HUES64 (cell line): ENCODE data around the gene EPB41L1.

ENCODE experiments used
- H3K27ac ChIP-seq: 2 replicates; pipeline ENCODE4 v1.7.0; 2013; ENCODE audit warnings: low read depth, low read length, inconsistent platforms
- H3K27me3 ChIP-seq: 2 replicates; pipeline ENCODE4 v1.6.1; 2013; ENCODE audit warnings: mild to moderate bottlenecking, low read length; ENCODE audit not compliant: insufficient read depth
- H3K36me3 ChIP-seq: 2 replicates; pipeline ENCODE4 v1.6.1; 2013; ENCODE audit warnings: mild to moderate bottlenecking, low read length; ENCODE audit not compliant: insufficient read depth
- H3K4me1 ChIP-seq: 2 replicates; pipeline ENCODE4 v1.6.1; 2013; ENCODE audit warnings: mild to moderate bottlenecking, low read length, moderate library complexity; ENCODE audit not compliant: insufficient read depth
- H3K4me3 ChIP-seq: 2 replicates; pipeline ENCODE4 v1.5.1; 2013; ENCODE audit warnings: mild to moderate bottlenecking, low read length, moderate library complexity
- H3K9ac ChIP-seq: 2 replicates; pipeline ENCODE4 v1.6.1; 2013; ENCODE audit warnings: mild to moderate bottlenecking, low read depth, low read length
- H3K9me3 ChIP-seq: 2 replicates; pipeline ENCODE4 v1.6.1; 2013; ENCODE audit warnings: low read depth, low read length; ENCODE audit not compliant: insufficient read depth
- WGBS: fragments of 150-250, 120-280 bp; methylation state at CpG from one replicate; pipeline ENCODE4 v1.1.7; 2013; ENCODE audit warnings: missing lambda C conversion rate; 5-methylcytosine and 5-hydroxymethylcytosine counted together

The EPB41L1 gene

GRCh38 chr20:36145877-36146707 is 8.4 kb upstream of the EPB41L1 start:
- Histone ChIP-seq H3K4me3 (no peak overlapping the region), H3K9ac (peak overlapping the region; percentile 8; the same call in 1 of the 2 replicates)

GRCh38 chr20:36147690-36148089 is 6.8 kb upstream of the EPB41L1 start:
- 84% methylated on average over 3 of the region's 3 CpGs for WGBS
- no peak overlapping the region for H3K9ac ChIP-seq
- H3K27me3 ChIP-seq: no peaks in the 10 kb centered on the region
- H3K4me3 ChIP-seq: no peak overlapping the region
- no peak overlapping the region for H3K27ac ChIP-seq
- no peaks in the 10 kb centered on the region for H3K36me3 ChIP-seq
- no peaks in the 10 kb centered on the region for H3K9me3 ChIP-seq
- H3K4me1 ChIP-seq: no peaks in the 10 kb centered on the region

More at GRCh38 chr20:36145877-36146707, 8.4 kb upstream of the EPB41L1 start:
- Histone ChIP-seq H3K27ac (no peak overlapping the region), H3K4me1 (no peaks in the 10 kb centered on the region), H3K27me3 (no peaks in the 10 kb centered on the region), H3K9me3 (no peaks in the 10 kb centered on the region), H3K36me3 (no peaks in the 10 kb centered on the region)
- 84% methylated on average over 12 of the region's 12 CpGs for WGBS

- Histone ChIP-seq H3K27me3 (no peaks in the 10 kb centered on the region), H3K9ac (no peak overlapping the region), H3K27ac (no peak overlapping the region), H3K4me3 (no peak overlapping the region), H3K9me3 (no peaks in the 10 kb centered on the region), H3K36me3 (no peaks in the 10 kb centered on the region), H3K4me1 (no peaks in the 10 kb centered on the region)
- 88% methylated on average over 2 of the region's 2 CpGs for WGBS
Measured at GRCh38 chr20:36148439-36148838, 6.1 kb upstream of the EPB41L1 start.

- H3K4me1 ChIP-seq: peaks cover 4% of the 10 kb centered on the region; the same call in 1 of the 2 replicates
- no peaks in the 10 kb centered on the region for H3K27me3 ChIP-seq
- H3K9ac ChIP-seq: no peak overlapping the region
- no peak overlapping the region for H3K4me3 ChIP-seq
- H3K9me3 ChIP-seq: no peaks in the 10 kb centered on the region
- no peaks in the 10 kb centered on the region for H3K36me3 ChIP-seq
- H3K27ac ChIP-seq: no peak overlapping the region
- WGBS: 90% methylated on average over 3 of the region's 3 CpGs
Measured at GRCh38 chr20:36149012-36149411, 5.5 kb upstream of the EPB41L1 start.

- Histone ChIP-seq H3K4me3 (no peak overlapping the region), H3K36me3 (no peaks in the 10 kb centered on the region), H3K27me3 (no peaks in the 10 kb centered on the region), H3K9ac (no peak overlapping the region), H3K4me1 (peaks cover 6% of the 10 kb centered on the region; the same call in 1 of the 2 replicates), H3K27ac (no peak overlapping the region), H3K9me3 (no peaks in the 10 kb centered on the region)
- WGBS: 71% methylated on average over 3 of the region's 3 CpGs
Measured at GRCh38 chr20:36149469-36149868, 5.1 kb upstream of the EPB41L1 start.

GRCh38 chr20:36150489-36150846 is 4.1 kb upstream of the EPB41L1 start:
- no peak overlapping the region for H3K9ac ChIP-seq
- peaks cover 6% of the 10 kb centered on the region; the same call in 1 of the 2 replicates for H3K4me1 ChIP-seq
- no peaks in the 10 kb centered on the region for H3K27me3 ChIP-seq
- H3K4me3 ChIP-seq: no peak overlapping the region
- no peak overlapping the region for H3K27ac ChIP-seq
- H3K9me3 ChIP-seq: no peaks in the 10 kb centered on the region
- H3K36me3 ChIP-seq: no peaks in the 10 kb centered on the region
- WGBS: 92% methylated on average over 3 of the region's 3 CpGs

GRCh38 chr20:36150847-36151539 is 3.5 kb upstream of the EPB41L1 start:
- WGBS: 80% methylated on average over 4 of the region's 4 CpGs
- Histone ChIP-seq H3K27me3 (no peaks in the 10 kb centered on the region), H3K27ac (no peak overlapping the region), H3K9ac (no peak overlapping the region), H3K9me3 (no peaks in the 10 kb centered on the region), H3K4me1 (peaks cover 6% of the 10 kb centered on the region; the same call in 1 of the 2 replicates), H3K36me3 (no peaks in the 10 kb centered on the region), H3K4me3 (no peak overlapping the region)

- 60% methylated on average over 4 of the region's 4 CpGs for WGBS
- Histone ChIP-seq H3K36me3 (no peaks in the 10 kb centered on the region), H3K9me3 (no peaks in the 10 kb centered on the region), H3K27ac (no peak overlapping the region), H3K27me3 (no peaks in the 10 kb centered on the region), H3K4me3 (no peak overlapping the region), H3K9ac (no peak overlapping the region), H3K4me1 (peaks cover 6% of the 10 kb centered on the region; the same call in 1 of the 2 replicates)
Measured at GRCh38 chr20:36152261-36152660, 2.3 kb upstream of the EPB41L1 start.

- Histone ChIP-seq H3K36me3 (no peaks in the 10 kb centered on the region), H3K4me3 (no peak overlapping the region), H3K9ac (no peak overlapping the region), H3K27ac (no peak overlapping the region), H3K9me3 (no peaks in the 10 kb centered on the region), H3K4me1 (peaks cover 6% of the 10 kb centered on the region; the same call in 1 of the 2 replicates), H3K27me3 (no peaks in the 10 kb centered on the region)
- WGBS: 91% methylated on average over 4 of the region's 4 CpGs
Measured at GRCh38 chr20:36153204-36153603, 1.3 kb upstream of the EPB41L1 start.

GRCh38 chr20:36153736-36154699 is 522 bp upstream of the EPB41L1 start:
- H3K36me3 ChIP-seq: no peaks in the 10 kb centered on the region
- H3K4me1 ChIP-seq: peaks cover 6% of the 10 kb centered on the region; the same call in 1 of the 2 replicates
- WGBS: 10% methylated on average over 43 of the region's 43 CpGs
- H3K4me3 ChIP-seq: peak overlapping the region; percentile 75
- no peaks in the 10 kb centered on the region for H3K9me3 ChIP-seq
- H3K27me3 ChIP-seq: no peaks in the 10 kb centered on the region
- H3K9ac ChIP-seq: peak overlapping the region; percentile 55
- no peak overlapping the region for H3K27ac ChIP-seq
